HG03378 (cell line): ENCODE data around the gene NR5A1.

ENCODE experiments used
- ATAC-seq: cut with Tn5 transposase; IDR thresholded peaks from one replicate; pipeline ENCODE4 v1.9.1; 2021; ENCODE audit warnings: mild to moderate bottlenecking, moderate library complexity; ENCODE audit not compliant: unreplicated experiment

NR5A1 gene

DNA sequence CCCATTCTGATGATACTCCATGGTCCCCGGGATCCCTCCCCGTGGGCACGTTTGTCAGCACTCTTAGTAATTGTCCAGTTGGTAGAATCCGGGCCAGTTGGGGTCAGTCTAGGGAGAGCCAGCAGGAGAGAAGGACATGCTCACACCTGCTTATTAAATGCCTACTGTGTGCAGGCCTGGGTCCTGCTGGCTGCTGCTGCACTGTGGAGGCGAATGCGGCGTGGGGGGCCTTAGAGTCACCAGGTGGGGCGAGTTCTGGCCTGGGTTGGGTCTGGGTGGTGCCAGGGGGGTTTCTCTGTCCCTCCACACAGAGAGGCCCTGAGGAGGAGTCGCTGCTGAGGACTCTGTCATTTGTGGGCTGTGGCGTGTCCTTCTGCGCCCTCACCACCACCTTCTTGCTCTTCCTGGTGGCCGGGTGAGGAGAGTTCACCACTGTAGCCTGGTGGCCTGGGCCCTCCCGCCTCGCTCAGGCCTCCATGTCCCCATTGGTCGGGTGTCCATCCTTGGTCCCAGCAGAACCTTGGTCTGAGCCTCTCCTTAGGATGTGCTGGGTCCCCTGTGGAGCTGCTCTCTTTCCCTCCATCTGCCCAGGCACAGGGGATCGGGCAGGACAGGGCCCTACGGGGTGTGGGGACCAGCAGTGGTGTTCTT, 39.7 kb downstream of the NR5A1 start:
- no peak for ATAC-seq

DNA sequence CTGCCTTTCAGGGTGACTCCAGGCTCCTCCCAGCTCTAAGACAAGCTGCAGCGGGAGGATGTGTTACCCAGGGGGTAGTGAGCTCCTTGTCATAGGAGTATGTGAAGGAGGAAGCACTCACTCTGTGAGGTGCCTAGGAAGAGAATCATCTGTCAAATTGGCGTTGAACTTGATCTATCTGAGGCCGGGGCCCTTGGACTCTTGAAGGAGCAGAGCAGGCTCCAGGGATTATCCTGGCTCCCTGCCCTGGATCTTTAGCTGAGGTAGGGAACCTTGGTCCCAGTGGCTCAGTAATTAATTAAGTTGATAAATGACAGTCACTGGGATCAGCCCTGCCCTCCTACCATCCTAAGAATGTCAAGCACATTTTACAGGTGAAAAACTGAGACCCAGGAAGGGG, 41.5 kb downstream of the NR5A1 start:
- ATAC-seq: no peak

DNA sequence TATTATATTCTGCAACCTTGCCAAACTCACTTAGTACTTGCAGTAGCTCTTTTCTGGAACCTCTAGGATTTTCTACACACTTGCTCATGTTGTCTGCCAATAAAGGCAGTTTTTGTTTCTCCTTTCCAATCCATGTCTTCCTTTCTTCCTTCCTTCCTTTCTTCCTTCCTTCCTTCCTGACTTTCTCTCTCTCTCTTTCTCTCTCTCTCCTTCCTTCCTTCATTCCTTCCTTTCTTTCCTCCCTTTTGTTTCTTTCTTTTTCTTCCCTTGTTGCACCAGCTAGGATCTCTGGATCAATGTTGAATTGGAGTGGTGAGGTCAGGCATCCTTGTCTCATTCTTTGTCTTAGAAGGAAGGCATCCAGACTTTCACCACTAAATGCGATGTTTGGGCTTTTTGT, 44.5 kb downstream of the NR5A1 start:
- ATAC-seq: no peak

DNA sequence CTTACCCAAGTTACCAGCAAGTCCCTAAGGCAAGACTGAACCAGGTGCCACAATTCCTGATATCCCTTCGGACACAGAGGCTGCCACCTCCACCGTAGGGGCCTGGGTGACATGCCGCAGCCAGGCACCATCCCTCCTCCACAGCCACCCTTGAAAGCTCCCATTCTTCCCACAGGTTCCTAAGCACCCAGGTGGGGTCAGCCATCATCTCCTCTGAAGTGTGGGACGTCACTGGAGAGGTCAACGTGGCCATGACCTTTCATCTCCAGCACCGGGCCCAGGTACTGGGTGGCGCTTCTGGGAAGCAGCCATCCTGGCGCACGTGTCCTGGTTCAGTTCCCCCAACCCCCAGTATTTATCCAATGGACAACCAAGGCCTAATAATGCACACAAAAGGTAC, 48.8 kb downstream of the NR5A1 start:
- no peak for ATAC-seq

DNA sequence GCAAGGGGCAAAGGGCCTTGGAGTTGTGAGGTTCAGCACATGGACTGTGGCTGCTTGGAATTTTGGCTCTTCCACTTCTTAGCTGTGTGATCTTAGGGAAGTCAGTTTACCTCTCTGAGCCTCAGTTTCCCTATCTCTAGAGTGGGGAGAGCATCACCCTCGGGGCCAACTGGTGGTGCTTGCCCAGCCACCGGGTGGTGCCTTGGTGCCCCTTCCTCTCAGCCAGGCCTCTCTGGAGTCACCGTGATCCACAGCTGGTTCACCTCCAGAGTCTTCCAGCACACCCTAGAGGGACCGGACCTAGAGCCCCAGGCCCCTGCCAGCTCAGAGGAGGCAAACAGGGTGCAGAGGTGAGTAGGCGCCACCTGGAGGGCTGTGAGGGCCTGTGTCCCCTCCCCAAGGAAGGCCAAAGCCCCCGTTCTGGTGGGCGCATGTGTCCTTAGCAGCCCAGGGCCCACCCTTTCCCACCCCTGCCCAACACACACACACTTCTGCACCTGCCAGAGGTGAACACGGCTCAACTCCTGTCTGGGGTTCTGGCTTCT, 49.2 kb downstream of the NR5A1 start:
- no peak for ATAC-seq

DNA sequence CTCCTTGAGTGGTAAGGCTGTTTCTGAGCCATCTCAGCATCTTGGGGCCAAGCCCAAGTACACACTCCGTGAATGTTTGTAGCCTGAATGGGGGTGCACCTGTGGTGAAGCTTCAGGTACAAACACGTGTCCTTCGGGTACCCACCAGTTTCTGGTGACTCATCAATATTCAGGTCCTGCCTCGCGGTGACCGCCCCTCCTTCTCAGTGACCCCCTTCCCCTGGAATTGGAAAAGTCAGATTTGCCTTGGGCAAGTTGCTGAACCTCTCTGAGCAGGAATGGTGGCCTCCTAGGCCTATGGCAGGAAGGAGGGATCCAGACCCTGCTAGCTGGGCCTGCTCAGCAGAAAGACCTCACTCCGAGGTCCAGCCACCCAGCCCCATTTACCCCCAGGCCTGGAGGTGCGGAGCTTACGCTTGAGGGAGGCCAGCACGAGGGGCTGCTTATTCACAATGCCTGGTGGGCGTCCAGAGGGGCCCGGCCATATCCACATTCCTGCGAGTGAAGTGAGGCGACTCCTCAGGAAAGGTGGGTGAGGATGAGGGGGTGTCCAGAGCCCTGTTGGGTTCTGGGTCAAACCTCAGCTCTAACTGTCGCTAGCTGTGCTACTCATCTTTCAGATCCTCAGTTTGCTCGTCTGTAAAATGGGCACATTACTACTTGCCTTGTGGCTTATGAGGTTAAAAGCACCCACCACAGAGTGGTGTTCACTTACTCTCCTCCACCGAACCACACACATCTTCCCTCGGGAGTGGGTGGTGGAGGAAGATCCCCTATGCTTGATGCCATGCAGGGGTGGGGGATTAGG, 49.9 kb downstream of the NR5A1 start:
- ATAC-seq: no peak

DNA sequence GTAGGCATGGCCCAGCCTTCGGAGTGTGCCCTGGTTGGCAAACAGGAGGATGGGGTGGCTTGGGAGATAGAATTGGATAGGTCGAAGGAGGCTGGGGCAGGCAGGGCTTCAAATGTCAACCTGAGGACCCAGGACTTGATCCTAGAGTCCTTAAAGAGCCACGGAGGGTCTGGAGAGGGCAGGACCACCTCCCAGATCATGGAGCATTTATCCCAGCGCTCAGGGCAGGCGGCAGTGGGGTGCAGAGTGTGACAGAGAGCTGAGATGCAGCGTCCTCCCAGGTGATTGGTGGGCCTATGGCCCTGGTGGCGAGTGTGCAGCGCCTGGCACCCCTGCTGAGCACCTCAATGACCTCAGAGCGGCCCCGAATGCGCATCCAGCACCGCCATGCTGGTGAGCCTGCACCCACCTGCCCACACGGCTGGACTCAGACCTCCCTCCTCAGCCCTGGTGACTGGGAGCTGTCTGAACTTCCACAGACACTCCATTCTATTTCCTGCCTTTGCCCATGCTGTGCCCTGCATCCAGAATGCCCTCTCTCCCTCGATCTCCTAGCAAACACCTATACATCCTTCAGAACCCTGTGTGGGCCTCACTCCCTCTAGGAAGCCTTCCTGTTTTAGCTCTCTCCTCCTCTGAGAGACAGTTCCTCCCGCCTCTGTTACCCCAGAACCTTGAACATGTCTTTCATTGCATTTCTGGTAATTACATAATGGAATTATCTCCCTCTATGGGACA, 50.7 kb downstream of the NR5A1 start:
- no peak for ATAC-seq

DNA sequence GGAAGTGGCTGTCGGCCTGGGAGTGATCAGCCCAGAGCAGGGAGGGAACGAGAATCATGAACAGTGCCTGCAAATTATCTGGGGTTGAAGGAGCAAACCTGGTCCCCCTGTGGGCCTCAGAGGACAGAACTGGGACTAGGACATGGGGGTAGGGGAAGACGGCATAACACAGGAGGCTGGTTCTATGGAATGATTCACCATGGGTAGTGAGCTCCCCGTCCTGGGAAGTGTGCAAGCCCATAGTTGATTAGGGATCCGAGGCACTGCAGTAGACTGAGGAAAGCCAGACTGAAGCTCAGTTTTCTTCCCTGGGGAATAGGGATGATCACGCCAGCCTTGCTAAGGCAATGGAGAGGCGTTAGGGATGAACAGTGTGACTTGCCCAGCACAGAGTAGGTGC, 51.4 kb downstream of the NR5A1 start:
- ATAC-seq: no peak

DNA sequence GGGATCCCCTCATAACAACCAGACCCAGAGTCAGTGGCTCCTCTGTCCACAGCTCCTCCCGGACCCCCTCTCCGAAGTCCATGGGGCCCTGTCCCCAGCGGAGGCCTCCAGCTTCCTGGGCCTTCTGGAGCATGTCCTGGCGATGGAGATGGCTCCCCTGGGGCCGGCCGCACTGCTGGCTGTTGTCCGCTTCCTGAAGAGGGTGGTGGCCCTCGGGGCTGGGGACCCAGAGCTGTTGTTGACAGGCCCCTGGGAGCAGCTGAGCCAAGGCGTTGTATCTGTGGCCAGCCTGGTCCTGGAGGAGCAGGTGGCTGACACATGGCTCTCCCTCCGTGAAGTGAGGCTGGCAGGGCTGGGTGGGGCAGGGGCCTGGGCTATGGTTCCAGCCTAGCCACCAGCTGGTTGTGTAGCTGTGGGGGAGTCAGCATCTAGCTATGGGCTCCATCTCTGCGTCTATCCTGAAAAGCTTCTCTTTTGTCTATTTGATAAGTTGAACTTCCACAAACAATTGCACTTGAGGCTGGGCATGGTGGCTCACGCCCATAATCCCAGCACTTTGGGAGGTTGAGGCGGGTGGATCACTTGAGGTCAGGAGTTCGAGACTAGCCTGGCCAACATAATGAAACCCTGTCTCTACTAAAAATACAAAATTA, 52.3 kb downstream of the NR5A1 start:
- ATAC-seq: no peak

DNA sequence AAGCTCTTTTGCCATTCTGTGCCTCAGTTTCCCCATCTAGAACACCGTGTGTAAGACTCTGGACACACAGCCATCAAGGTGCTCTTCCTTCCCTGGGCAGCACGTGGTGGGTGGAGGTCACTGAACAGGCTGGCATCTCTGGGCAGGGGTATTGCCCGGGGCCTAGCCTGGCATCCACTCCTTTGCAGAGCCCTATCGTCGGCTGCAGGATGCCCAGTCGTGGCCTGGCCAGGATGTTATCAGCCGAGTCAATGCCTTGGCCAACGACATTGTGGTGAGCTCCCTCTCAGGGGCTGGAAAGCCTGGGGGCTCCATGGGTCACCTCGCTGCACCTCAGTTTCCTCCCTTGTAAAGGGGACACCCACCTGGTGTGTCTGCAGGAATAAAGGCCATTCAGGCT, 52.9 kb downstream of the NR5A1 start:
- no peak for ATAC-seq

DNA sequence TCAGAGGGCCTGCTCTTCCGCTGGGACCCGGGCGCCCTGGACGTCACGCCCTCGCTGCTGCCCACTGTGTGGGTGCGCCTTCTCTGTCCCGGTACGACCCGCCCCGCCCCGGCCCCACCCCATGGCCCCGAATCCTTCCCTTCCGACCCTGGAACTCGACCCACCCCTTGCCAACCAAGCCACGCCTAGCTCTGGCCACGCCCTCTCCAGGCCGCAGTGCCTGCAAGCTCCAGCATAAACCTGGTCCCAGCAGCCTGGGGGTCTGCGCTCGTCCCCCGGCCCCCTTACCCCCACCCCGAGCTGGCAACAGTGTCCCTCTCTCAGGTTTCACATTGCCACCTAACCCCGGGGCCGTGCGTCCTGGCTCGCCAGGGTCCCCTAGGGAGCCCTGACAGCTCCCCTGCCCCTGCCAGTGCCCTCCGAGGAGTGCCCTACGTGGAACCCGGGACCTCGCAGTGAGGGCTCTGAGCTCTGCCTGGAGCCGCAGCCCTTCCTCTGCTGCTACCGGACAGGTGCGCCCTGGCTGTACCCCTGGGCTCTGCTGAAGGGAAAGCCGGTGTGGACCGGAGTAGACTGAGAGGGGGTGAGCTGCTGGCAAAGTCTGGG, 53.5 kb downstream of the NR5A1 start:
- ATAC-seq: no peak

DNA sequence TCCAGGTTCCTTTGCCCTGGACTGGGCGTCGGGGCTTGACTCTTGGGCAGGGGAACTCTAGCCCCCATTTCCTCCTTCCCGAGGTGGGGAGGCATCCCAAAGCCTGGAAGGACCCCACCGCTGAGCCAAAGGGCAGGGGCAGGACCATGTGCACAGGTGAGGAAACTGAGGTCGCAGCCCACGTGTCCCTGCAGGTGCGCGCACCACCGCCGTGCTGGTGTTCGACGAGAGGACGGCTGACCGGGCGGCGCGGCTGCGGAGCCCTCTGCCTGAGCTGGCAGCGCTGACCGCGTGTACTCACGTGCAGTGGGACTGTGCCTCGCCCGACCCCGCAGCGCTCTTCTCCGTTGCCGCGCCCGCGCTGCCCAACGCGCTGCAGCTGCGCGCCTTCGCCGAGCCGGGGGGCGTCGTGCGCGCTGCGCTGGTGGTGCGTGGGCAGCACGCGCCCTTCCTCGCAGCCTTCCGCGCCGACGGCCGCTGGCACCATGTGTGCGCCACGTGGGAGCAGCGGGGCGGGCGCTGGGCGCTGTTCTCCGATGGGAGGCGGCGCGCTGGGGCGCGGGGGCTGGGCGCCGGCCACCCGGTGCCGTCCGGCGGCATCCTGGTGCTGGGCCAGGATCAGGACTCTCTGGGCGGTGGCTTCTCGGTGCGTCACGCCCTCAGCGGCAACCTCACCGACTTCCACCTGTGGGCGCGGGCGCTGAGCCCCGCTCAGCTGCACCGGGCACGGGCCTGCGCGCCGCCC, 54.2 kb downstream of the NR5A1 start:
- no peak for ATAC-seq

DNA sequence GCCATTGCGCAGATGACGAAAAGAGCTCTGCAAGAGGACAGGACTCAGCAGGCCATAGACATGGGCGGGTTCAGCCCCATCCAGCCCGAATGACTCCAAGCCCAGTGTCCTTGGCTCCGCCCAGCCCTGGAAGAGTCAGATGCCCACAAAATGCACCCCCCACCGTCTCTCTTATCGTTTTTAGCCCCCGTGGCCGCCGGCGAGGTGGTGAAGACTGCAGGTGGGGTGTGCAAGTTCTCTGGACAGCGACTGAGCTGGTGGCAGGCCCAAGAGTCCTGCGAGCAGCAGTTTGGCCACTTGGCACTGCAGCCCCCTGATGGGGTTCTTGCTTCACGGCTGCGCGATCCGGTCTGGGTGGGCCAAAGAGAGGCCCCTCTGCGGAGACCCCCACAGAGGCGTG, 54.9 kb downstream of the NR5A1 start:
- no peak for ATAC-seq

DNA sequence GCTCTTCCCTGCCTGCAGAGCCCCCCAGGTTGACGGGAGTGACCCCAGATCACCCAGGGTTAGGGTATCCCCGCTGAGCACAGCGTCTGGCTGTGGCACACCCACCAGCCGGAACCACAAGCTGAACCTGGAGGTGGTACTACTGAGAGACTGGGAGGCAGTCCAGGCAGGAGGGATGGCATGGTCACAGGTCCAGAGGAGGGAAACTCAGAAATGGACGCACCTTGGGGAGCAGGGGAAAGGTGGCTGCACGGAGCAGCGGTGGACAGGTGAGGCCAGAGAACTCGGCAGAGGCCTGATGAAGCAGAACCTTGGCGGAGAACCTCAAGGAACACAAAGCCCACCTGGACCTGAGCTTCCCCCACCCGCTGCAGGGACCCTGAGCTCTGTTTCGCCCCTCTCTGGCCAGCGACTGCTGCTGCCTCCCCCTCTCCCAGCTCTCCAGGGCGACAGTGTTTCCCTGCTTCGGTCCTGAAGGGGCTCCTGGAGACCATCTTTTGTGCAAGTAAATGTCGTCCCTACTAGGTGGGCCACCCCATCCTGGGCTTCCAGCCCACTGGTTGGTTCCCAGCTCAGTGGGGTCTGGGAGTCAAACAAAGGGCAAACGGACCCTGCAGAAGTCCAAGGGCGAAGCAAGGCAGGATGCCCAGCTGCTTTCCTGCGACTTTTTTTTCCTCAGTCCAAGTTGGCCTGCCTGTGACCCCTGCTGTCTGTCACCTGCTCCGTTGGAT, 56.1 kb downstream of the NR5A1 start:
- ATAC-seq: no peak

DNA sequence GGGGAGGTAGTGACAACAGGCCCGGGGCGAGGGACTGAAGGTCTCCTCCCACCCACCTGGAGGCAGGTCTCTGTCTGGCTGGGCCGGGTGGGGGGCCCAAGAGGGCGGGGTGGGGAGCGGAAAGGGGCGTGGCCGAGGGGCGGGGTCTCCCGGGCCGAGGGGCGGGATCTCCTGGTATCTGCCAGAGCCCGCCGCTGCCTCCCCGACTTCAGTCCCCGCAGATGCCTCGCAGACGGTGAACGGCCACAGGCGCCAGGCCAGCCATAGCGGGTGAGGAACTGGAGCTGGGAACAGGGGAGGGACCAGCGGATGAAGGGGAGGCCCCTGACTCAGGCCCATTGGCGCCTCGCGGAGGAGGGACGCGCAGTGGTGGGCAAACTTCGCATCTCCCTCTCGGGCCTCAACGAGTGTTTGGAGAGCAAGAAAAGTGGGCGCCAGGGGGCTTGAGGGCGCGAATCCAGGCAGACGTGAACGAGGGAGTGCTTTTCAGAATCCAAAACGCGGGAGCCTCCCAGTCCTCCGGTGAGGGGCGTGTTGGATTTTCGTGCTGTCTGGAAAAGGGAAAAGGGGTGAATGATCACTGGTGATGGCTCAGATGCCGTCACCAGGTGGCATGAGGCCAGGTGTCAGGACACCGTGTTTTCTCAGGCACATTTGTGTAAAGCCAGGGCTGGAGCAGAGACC, 56.8 kb downstream of the NR5A1 start, which contains the start of gene ADGRD2:
TSS of gene ADGRD2 (plus strand) at position 211 of the 684 bp plus-strand sequence. CDS start 1,216 bp downstream, outside the sequence.
- ATAC-seq: no peak

DNA sequence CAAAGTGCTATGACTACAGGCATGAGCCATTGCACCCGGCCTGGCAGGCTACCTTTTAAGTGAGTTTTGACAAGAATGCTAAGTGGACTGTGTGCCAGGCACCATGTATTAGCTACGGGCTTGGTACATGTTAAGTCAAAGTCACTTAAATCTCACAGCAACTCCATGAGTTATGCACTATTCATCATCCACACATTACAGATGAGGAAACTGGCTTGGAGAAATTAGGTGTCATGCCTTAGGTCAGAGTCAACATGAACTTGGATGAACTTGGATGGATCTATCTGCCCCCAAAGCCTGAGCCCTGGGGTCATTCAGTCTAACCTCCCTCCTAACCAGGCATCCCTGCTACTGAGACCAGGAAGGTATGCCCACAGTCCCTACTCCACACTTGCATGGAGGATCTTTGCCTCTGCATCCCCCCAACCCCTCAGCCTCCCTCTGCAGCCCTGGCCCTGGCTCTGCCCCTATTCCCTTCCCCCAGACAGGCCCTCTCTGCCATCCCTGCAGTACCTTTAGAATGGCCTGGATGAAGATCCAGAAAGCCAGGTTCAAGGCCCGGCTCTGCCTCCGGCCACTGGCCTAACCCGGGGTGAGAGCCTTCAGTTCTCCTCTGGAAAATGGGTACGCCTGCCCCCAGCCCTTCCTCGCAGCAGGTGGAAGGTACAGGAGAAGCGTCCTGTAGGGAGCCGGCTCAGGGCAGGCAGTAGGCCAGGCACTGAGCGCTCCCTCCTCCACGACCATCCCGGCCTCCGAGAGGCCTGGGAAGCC, 57.6 kb downstream of the NR5A1 start:
- no peak for ATAC-seq

DNA sequence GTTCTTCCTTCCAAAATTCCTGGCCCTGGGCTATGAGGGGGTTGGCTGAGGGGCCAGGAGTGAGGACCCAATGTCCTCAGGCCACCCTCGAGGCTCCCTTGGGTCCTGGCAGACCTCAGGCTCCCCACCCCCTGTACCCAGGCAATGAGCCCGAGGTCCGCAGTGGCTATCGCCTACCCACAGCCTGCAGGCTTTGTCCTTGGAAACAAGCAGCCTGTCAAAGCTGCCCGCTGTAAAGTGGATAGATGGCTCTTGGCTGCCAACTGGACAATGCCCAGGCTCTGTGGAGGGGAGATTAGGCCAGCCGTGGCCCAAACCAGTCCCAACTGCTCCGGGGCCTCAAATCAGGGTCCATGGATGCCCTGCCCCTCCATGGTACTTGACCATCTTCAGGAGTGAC, 59.2 kb downstream of the NR5A1 start:
- no peak for ATAC-seq

DNA sequence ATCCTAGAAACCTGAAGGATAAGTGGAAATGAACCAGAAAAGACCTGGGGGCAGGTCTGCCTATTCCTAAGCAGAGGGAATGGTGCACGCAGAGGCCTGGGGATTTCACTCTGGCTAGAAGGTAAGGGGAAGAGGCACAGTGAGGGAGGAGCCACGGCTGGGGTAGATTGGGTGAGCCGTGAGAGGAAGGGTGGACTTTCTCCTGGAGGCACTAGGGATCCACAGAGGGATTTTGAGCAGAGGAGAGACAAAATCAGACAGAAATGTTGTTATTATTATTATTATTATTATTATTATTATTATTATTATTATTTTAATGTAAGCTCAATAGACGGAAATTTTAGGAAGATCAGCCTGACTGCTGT, 59.9 kb downstream of the NR5A1 start:
- ATAC-seq: no peak
